ENCODE data around the gene ABCA6.

GRCh38 chr17:69175625-69176456, 34.1 kb upstream of the ABCA6 start:
- no peak for TF ChIP-seq CTCF (IDR thresholded peaks at IDR 0.05)
- TF ChIP-seq EZH2 (IDR thresholded peaks at IDR 0.05): no peak
- no peak for TF ChIP-seq EZH2phosphoT487 (IDR thresholded peaks at IDR 0.05)

Measured in neural progenitor cell (in vitro differentiated cells).